ENCODE measurements around the gene ELF5. TPM values are rescaled to one million over a fixed set of nuclear protein-coding genes. Genes with fewer than 3 reads are reported as not detected.

Gene ELF5
- total and polyA plus RNA-seq, 2 of the 13 experiments (the other 11 are each of a cell fraction or from before 2014, with no cell fraction given), result 0.51 to 2.6 TPM

DNA sequence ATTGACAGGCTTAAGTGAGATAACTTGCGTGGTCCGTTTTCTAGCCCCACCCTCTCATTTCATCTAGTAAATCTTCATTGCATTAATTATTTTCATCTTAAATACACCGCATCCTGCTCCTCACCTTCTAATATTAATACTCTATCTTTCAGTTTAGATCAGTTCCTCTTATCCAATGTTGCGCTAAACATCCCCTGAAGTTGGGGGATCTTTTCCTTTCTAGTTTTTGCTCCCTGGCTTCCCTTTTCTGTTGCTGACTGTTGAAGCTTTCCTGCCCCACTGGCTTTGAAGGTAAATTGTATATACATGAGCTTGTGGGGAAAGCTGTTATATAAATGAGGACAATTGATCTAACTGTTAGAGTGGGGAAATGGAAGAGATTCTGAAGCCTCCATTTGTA is 67.6 kb downstream of the ELF5 start (continued):
- TF ChIP-seq ZNF24 (IDR thresholded peaks at IDR 0.05) (no peak), PHB2 (IDR thresholded peaks at IDR 0.05; ENCODE audit: partially characterized antibody) (no peak), SMAD1 (CRISPR knock-in tag; IDR thresholded peaks at IDR 0.05; ENCODE audit: borderline replicate concordance, low read depth) (no peak)

DNA sequence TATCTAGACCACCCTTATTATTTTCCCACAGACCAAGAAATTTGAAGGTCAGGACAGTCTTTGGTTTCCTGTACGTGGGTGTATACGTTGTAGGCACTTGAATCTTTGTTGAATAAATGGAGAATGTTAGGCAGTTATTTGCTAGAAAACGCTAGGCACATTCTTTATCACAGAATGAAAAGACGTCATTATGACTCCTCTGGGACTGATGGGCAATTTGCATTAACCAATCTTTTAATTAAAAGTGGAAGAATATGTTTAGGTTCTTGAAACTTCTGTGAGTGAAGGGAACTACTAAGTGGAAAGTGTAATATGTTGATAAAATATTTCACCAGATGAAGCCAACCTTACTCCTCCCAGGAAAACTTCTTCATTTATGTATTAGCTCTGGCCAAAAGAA is 69.2 kb downstream of the ELF5 start:
- H3K36me3 ChIP-seq (replicated peaks in 1 of 2; ENCODE audit: control insufficient read depth in 1 of 2, insufficient read depth in 2 of 2, low read length in 2 of 2), result peaks cover 3 to 10% of the 10 kb centered on the region in 2 experiments; a peak in 3 of 5 replicates
- TF ChIP-seq CAMTA2 (CRISPR knock-in tag; IDR thresholded peaks at IDR 0.05; ENCODE audit: borderline replicate concordance), result no peak
- TF ChIP-seq PRMT3 (CRISPR knock-in tag; IDR thresholded peaks at IDR 0.05; ENCODE audit: borderline replicate concordance, low read depth), result no peak
- no peak for TF ChIP-seq ZNF329 (CRISPR knock-in tag; IDR thresholded peaks at IDR 0.05; ENCODE audit: low read depth)
- no peak for TF ChIP-seq ADNP (CRISPR knock-in tag; IDR thresholded peaks at IDR 0.05)
- TF ChIP-seq SOX5 (CRISPR knock-in tag; IDR thresholded peaks at IDR 0.05; ENCODE audit: borderline replicate concordance), result no peak
- no peak for TF ChIP-seq ZNF136 (CRISPR knock-in tag; IDR thresholded peaks at IDR 0.05; ENCODE audit: low read depth)
- no peak for TF ChIP-seq CHD4 (IDR thresholded peaks at IDR 0.05; ENCODE audit: borderline replicate concordance, low read length)
- no peak for TF ChIP-seq SPEN (CRISPR knock-in tag; IDR thresholded peaks at IDR 0.05; ENCODE audit: low read depth)
- TF ChIP-seq ZNF878 (CRISPR knock-in tag; IDR thresholded peaks at IDR 0.05), result no peak
- no peak for TF ChIP-seq NFKBIZ (CRISPR knock-in tag; IDR thresholded peaks at IDR 0.05)
- TF ChIP-seq ZZZ3 (CRISPR knock-in tag; IDR thresholded peaks at IDR 0.05; ENCODE audit: borderline replicate concordance), result no peak
- TF ChIP-seq, protein P1, sequence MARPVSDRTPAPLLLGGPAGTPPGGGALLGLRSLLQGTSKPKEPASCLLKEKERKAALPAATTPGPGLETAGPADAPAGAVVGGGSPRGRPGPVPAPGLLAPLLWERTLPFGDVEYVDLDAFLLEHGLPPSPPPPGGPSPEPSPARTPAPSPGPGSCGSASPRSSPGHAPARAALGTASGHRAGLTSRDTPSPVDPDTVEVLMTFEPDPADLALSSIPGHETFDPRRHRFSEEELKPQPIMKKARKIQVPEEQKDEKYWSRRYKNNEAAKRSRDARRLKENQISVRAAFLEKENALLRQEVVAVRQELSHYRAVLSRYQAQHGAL (CRISPR knock-in tag; IDR thresholded peaks at IDR 0.05; ENCODE audit: not compliant biosample characterization), result no peak
- TF ChIP-seq, protein P2, sequence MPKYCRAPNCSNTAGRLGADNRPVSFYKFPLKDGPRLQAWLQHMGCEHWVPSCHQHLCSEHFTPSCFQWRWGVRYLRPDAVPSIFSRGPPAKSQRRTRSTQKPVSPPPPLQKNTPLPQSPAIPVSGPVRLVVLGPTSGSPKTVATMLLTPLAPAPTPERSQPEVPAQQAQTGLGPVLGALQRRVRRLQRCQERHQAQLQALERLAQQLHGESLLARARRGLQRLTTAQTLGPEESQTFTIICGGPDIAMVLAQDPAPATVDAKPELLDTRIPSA (CRISPR knock-in tag; IDR thresholded peaks at IDR 0.05; ENCODE audit: borderline replicate concordance), result no peak
- DNase-seq (ENCODE audit: low spot score), result no peak
- no peaks in the 10 kb centered on the region; a peak in 1 of 5 replicates for H3K27me3 ChIP-seq (ENCODE audit: control insufficient read depth in 1 of 2, insufficient read depth in 2 of 2, low read length in 2 of 2)
- no peak overlapping the region for H2AFZ ChIP-seq (ENCODE audit: low read length)
- peaks cover 84% of the 10 kb centered on the region for H3K79me2 ChIP-seq (ENCODE audit: insufficient read depth, low read length)
- H3K4me3 ChIP-seq (replicated peaks in 1 of 3; ENCODE audit: insufficient read depth in 1 of 3, low read depth in 2 of 3, low read length in 3 of 3), result no peak overlapping the region
- ChIA-PET CTCF (ENCODE audit: low intra/inter-chr PET ratio, low total read pairs) (no interaction called here), POLR2A (no interaction called here)
- no peaks in the 10 kb centered on the region for H3K9me3 ChIP-seq (ENCODE audit: low read length)
- peaks cover 9% of the 10 kb centered on the region for H4K20me1 ChIP-seq (ENCODE audit: insufficient read depth, low read length)
- no peak overlapping the region for H3K4me2 ChIP-seq (ENCODE audit: low read depth, low read length)
- WGBS (ENCODE audit: low lambda C conversion rate), result 94% methylated on average over 4 of the region's 4 CpGs
- intact Hi-C loops (cut with micrococcal nuclease; ENCODE audit: unreplicated experiment) (no loop called here), in situ Hi-C loops (cut with HindIII; ENCODE audit: extremely low pct_ligation_motif_present, low pct_unique_long_range_greater_than_20kb) (no loop called here)
- BruUV-seq (replicated peaks), result no TSS peak
- H3K4me1 ChIP-seq (ENCODE audit: insufficient read depth, low read length), result peaks cover 44% of the 10 kb centered on the region
- no peak overlapping the region for H3K9ac ChIP-seq (ENCODE audit: insufficient read depth, low read depth, low read length)
- H3K27ac ChIP-seq (ENCODE audit: extremely low read length, insufficient read depth, low read length), result no peak overlapping the region
- no peak for ATAC-seq
- no peak for FAIRE-seq

Data from HepG2 (cell line).